ENCODE measurements around the gene ALG12. TPM values are rescaled to one million over a fixed set of nuclear protein-coding genes. Genes with fewer than 3 reads are reported as not detected.

Gene ALG12
- total and polyA plus RNA-seq, 2 of the 13 experiments (the other 11 are each of a cell fraction or from before 2014, with no cell fraction given) = 7.8 to 15.8 TPM

- TF ChIP-seq ZBTB49 (CRISPR knock-in tag; IDR thresholded peaks at IDR 0.05; ENCODE audit: borderline replicate concordance) (no peak), POLR2AphosphoS5 (IDR thresholded peaks at IDR 0.05; ENCODE audit: low read depth, low read length) (peak; percentile 61; the same call in 1 of the 2 replicates), ZNF263 (CRISPR knock-in tag; IDR thresholded peaks at IDR 0.05) (no peak), ZNF235 (CRISPR knock-in tag; IDR thresholded peaks at IDR 0.05; ENCODE audit: borderline replicate concordance) (no peak), SIX1 (CRISPR knock-in tag; IDR thresholded peaks at IDR 0.05; ENCODE audit: borderline replicate concordance) (no peak), ZSCAN9 (CRISPR knock-in tag; IDR thresholded peaks at IDR 0.05; ENCODE audit: borderline replicate concordance) (0 out of 2 replicates have a peak, but pooled peaks have one; percentile 29), FOXK1 (CRISPR knock-in tag; IDR thresholded peaks at IDR 0.05; ENCODE audit: borderline replicate concordance, low read depth) (peak; percentile 30; the same call in 1 of the 2 replicates), ZNF598 (CRISPR knock-in tag; IDR thresholded peaks at IDR 0.05; ENCODE audit: borderline replicate concordance) (peak; percentile 73; the same call in 1 of the 2 replicates), SNAI1 (CRISPR knock-in tag; IDR thresholded peaks at IDR 0.05; ENCODE audit: borderline replicate concordance) (no peak), KMT2B (CRISPR knock-in tag; IDR thresholded peaks at IDR 0.05) (no peak), ZNF841 (CRISPR knock-in tag; IDR thresholded peaks at IDR 0.05; ENCODE audit: borderline replicate concordance) (no peak), ZSCAN12 (CRISPR knock-in tag; IDR thresholded peaks at IDR 0.05) (no peak), ZNF383 (CRISPR knock-in tag; IDR thresholded peaks at IDR 0.05; ENCODE audit: borderline replicate concordance) (no peak), KAT2B (IDR thresholded peaks at IDR 0.05; ENCODE audit: borderline replicate concordance, low read depth, low read length) (no peak), ZNF547 (CRISPR knock-in tag; IDR thresholded peaks at IDR 0.05) (no peak; the same call in 1 of the 2 replicates), KLF16 (CRISPR knock-in tag; IDR thresholded peaks at IDR 0.05) (no peak; a peak in 1 of 4 replicates)
- TF ChIP-seq, protein P1, sequence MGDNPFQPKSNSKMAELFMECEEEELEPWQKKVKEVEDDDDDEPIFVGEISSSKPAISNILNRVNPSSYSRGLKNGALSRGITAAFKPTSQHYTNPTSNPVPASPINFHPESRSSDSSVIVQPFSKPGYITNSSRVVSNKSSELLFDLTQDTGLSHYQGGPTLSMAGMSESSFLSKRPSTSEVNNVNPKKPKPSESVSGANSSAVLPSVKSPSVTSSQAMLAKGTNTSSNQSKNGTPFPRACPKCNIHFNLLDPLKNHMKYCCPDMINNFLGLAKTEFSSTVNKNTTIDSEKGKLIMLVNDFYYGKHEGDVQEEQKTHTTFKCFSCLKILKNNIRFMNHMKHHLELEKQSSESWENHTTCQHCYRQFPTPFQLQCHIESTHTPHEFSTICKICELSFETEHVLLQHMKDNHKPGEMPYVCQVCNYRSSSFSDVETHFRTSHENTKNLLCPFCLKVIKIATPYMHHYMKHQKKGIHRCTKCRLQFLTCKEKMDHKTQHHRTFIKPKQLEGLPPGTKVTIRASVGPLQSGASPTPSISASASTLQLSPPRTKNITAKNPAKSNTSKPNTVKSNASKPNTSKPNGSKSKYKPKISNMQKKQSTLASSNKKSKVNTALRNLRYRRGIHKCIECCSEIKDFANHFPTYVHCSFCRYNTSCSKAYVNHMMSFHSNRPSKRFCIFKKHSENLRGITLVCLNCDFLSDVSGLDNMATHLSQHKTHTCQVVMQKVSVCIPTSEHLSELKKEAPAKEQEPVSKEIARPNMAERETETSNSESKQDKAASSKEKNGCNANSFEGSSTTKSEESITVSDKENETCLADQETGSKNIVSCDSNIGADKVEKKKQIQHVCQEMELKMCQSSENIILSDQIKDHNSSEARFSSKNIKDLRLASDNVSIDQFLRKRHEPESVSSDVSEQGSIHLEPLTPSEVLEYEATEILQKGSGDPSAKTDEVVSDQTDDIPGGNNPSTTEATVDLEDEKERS (CRISPR knock-in tag; IDR thresholded peaks at IDR 0.05) = no peak
- TF ChIP-seq, protein P2, sequence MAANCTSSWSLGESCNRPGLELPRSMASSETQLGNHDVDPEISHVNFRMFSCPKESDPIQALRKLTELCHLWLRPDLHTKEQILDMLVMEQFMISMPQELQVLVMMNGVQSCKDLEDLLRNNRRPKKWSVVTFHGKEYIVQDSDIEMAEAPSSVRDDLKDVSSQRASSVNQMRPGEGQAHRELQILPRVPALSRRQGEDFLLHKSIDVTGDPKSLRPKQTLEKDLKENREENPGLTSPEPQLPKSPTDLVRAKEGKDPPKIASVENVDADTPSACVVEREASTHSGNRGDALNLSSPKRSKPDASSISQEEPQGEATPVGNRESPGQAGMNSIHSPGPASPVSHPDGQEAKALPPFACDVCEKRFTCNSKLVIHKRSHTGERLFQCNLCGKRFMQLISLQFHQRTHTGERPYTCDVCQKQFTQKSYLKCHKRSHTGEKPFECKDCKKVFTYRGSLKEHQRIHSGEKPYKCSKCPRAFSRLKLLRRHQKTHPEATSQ (CRISPR knock-in tag; IDR thresholded peaks at IDR 0.05; ENCODE audit: borderline replicate concordance) = no peak; the same call in 1 of the 2 replicates
- TF ChIP-seq, protein P3, sequence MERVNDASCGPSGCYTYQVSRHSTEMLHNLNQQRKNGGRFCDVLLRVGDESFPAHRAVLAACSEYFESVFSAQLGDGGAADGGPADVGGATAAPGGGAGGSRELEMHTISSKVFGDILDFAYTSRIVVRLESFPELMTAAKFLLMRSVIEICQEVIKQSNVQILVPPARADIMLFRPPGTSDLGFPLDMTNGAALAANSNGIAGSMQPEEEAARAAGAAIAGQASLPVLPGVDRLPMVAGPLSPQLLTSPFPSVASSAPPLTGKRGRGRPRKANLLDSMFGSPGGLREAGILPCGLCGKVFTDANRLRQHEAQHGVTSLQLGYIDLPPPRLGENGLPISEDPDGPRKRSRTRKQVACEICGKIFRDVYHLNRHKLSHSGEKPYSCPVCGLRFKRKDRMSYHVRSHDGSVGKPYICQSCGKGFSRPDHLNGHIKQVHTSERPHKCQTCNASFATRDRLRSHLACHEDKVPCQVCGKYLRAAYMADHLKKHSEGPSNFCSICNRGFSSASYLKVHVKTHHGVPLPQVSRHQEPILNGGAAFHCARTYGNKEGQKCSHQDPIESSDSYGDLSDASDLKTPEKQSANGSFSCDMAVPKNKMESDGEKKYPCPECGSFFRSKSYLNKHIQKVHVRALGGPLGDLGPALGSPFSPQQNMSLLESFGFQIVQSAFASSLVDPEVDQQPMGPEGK (CRISPR knock-in tag; IDR thresholded peaks at IDR 0.05) = peak; percentile 89
These were observed 65.0 kb downstream of the ALG12 start, which contains the start of gene ZBED4 (continued) for GRCh38 chr22:49852898-49853894.
